Measurements from ENCODE around the gene MYCT1. TPM values are rescaled to one million over a fixed set of nuclear protein-coding genes. Genes with fewer than 3 reads are reported as not detected.

MYCT1 gene
- total RNA-seq, 2 experiments from 2014 or later = not detected

GRCh38 chr6:152696522-152696921 is 1.2 kb upstream of the MYCT1 start:
- intact Hi-C loops (cut with DNase I, micrococcal nuclease) = no loop called here
- Mint-ChIP-seq H3K27ac (no peak overlapping the region), H3K9me3 (no peaks in the 10 kb centered on the region), H3K4me3 (no peak overlapping the region), H3K36me3 (ENCODE audit: low read depth) (no peaks in the 10 kb centered on the region), H3K27me3 (peaks cover 28% of the 10 kb centered on the region), H3K4me1 (ENCODE audit: low read depth) (no peaks in the 10 kb centered on the region)
- ChIA-PET POLR2A (no interaction called here), CTCF (no interaction called here)
- DNase-seq (no peak), ATAC-seq (ENCODE audit: poor library complexity) (no peak)
- H3K27me3 ChIP-seq (ENCODE audit: control insufficient read depth in 1 of 2, insufficient read depth in 2 of 2, low read length in 2 of 2) = peaks cover 0 to 9% of the 10 kb centered on the region in 2 experiments
- no peak for TF ChIP-seq CTCF (IDR thresholded peaks at IDR 0.05)
- H3K4me3 ChIP-seq (ENCODE audit: low read length) = no peak overlapping the region
- no peak overlapping the region for H3K27ac ChIP-seq (ENCODE audit: low read depth in 1 of 2, low read length in 2 of 2)
- H3K36me3 ChIP-seq (ENCODE audit: insufficient read depth, low read length) = no peaks in the 10 kb centered on the region
- no peaks in the 10 kb centered on the region for H3K4me1 ChIP-seq (ENCODE audit: insufficient read depth, low read length)
- no peaks in the 10 kb centered on the region for H3K9me3 ChIP-seq (ENCODE audit: control insufficient read depth in 1 of 2, insufficient read depth in 1 of 2, low read length in 2 of 2)

- DNase-seq = no peak
- Histone ChIP-seq H3K27me3 (ENCODE audit: control insufficient read depth in 1 of 2, insufficient read depth in 2 of 2, low read length in 2 of 2) (peaks cover 0 to 9% of the 10 kb centered on the region in 2 experiments), H3K36me3 (ENCODE audit: insufficient read depth, low read length) (no peaks in the 10 kb centered on the region), H3K4me3 (ENCODE audit: low read length) (no peak overlapping the region), H3K27ac (ENCODE audit: low read depth in 1 of 2, low read length in 2 of 2) (no peak overlapping the region), H3K4me1 (ENCODE audit: insufficient read depth, low read length) (no peaks in the 10 kb centered on the region), H3K9me3 (ENCODE audit: control insufficient read depth in 1 of 2, insufficient read depth in 1 of 2, low read length in 2 of 2) (no peaks in the 10 kb centered on the region)
- Mint-ChIP-seq H3K27ac (no peak overlapping the region), H3K36me3 (ENCODE audit: low read depth) (no peaks in the 10 kb centered on the region), H3K4me3 (no peak overlapping the region), H3K9me3 (no peaks in the 10 kb centered on the region), H3K27me3 (peaks cover 34% of the 10 kb centered on the region), H3K4me1 (ENCODE audit: low read depth) (no peaks in the 10 kb centered on the region)
- POLR2A ChIA-PET = no interaction called here
- intact Hi-C loops (cut with DNase I, micrococcal nuclease) = no loop called here
- TF ChIP-seq CTCF (IDR thresholded peaks at IDR 0.05) = no peak
- CTCF ChIA-PET = no interaction called here
- ATAC-seq (ENCODE audit: poor library complexity) = no peak
Observed at GRCh38 chr6:152698692-152699091, 995 bp downstream of the MYCT1 start.

GRCh38 chr6:152700427-152700826 is 2.7 kb downstream of the MYCT1 start:
- no peaks in the 10 kb centered on the region for H3K9me3 Mint-ChIP-seq
- Histone ChIP-seq H3K4me3 (ENCODE audit: low read length) (no peak overlapping the region), H3K36me3 (ENCODE audit: insufficient read depth, low read length) (no peaks in the 10 kb centered on the region), H3K4me1 (ENCODE audit: insufficient read depth, low read length) (no peaks in the 10 kb centered on the region), H3K27ac (ENCODE audit: low read depth in 1 of 2, low read length in 2 of 2) (no peak overlapping the region), H3K9me3 (ENCODE audit: control insufficient read depth in 1 of 2, insufficient read depth in 1 of 2, low read length in 2 of 2) (no peaks in the 10 kb centered on the region), H3K27me3 (ENCODE audit: control insufficient read depth in 1 of 2, insufficient read depth in 2 of 2, low read length in 2 of 2) (peaks cover 0 to 9% of the 10 kb centered on the region in 2 experiments)
- ATAC-seq (ENCODE audit: poor library complexity) (no peak), DNase-seq (no peak)
- H3K36me3 Mint-ChIP-seq (ENCODE audit: low read depth) = no peaks in the 10 kb centered on the region
- intact Hi-C loops (cut with DNase I, micrococcal nuclease) = no loop called here
- ChIA-PET CTCF (no interaction called here), POLR2A (no interaction called here)
- peaks cover 34% of the 10 kb centered on the region for H3K27me3 Mint-ChIP-seq
- H3K4me3 Mint-ChIP-seq = no peak overlapping the region
- no peak overlapping the region for H3K27ac Mint-ChIP-seq
- no peaks in the 10 kb centered on the region for H3K4me1 Mint-ChIP-seq (ENCODE audit: low read depth)
- TF ChIP-seq CTCF (IDR thresholded peaks at IDR 0.05) = no peak

Measured in CD4-positive, alpha-beta T cell (primary cell).